Subcutaneous adipose tissue (tissue), 4 donors: Measurements from ENCODE around the gene ANO4. TPM values are rescaled to one million over a fixed set of nuclear protein-coding genes. Genes with fewer than 3 reads are reported as not detected.

Experiments used
- CTCF ChIP-seq: fragments of 450-650 bp; IDR thresholded peaks from one replicate; pipeline ENCODE4 v1.5.1; 2016; ENCODE audit warnings: low read depth, mild to moderate bottlenecking, control low read depth, antibody characterized with exemption, moderate library complexity
- total RNA-seq, 4 donors: library from RNA; depleted of rRNA; stranded (reverse); fragments of >200 nt; gene quantifications; one replicate each; pipeline ENCODE4 v1.1.0, GENCODE V29; 2016

The ANO4 gene
- total RNA-seq, 4 donors from 2014 or later, result 0.22 to 0.82 TPM; not detected in 2

DNA sequence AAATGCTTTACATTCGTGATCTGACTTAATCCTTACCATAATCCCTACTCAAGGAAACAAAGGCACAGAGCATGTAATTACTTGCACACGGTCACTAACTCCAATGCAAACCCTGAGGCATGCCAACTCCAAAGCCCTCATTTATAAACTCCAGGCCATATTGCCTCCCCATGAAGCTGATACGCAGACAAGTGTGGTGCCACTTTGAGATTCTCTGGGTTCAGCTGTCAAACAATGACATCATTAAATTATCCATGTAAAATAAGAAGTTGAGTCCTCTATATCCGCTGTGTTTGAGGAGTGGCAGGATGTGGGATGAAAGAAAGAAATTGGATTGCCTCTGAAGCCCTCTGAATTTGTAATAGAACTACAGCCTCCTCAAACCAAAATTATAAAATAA is 62.8 kb downstream of the ANO4 start:
- TF ChIP-seq CTCF, result no peak

DNA sequence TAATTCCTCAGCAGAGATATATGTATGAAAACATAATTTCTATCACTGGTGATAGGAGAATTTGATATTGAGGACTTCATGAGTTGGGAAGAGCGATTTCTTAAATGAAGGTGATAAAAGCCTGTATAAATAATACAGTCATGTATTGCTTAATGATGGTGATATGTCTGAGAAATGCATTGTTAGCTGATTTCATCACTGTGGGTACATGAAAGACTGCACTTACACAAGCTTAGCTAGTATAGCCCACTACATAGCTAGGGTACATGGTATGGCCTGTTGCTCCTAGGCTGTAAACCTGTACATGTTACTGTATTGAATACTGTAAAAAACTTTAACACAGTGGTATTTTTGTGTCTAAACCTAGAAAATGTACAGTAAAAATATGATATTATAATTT is 63.4 kb downstream of the ANO4 start:
- TF ChIP-seq CTCF, result no peak

GRCh38 chr12:100858656-100859055 is 64.1 kb downstream of the ANO4 start:
- TF ChIP-seq CTCF, result no peak

DNA sequence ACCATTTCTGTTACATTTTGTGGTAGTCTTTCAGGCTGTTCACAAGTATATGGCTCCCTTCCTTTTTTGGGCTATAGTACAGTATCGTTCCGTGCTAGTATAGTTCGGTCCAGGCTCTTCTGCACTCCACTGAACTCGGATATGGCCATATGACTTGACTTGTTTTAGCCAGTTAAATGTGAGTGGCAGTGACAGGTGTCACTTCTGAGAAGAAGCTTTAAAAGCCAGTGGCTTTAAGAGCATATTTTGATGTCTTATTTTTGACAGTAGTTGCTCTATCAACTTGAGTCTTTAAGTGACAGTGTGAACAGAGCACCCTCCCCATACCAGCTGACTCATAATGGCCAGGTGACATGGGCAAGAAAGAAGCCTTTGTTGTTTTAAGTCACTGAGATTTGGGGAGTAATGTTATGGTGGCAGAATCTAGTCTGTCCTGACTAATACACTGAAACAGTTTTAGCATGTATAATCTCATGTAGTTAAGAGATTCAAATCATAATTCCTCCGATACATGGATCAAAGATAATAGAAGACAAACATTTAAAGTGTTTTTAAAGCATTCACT is 64.6 kb downstream of the ANO4 start:
- no peak for TF ChIP-seq CTCF

- TF ChIP-seq CTCF, result no peak
Measured at GRCh38 chr12:100860611-100861010, 66.0 kb downstream of the ANO4 start.

GRCh38 chr12:100862676-100863075 is 68.1 kb downstream of the ANO4 start:
- no peak for TF ChIP-seq CTCF

DNA sequence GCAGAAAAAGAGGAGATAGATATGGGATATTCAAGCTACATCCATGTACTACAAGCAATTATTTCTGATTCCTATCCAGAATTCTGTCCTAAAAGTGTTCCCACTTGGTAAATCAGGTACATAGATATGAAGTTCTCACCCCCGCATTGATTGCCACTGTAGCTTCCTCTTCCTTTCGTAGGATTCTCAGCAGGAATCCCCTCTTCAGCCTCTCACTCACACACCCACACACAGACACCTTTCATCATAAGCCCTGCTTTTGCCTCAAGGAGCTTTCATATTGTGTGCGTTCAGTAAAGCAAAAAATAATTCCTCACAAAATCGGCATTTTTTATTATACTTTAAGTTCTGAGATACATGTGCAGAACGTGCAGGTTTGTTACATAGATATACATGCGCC is 69.8 kb downstream of the ANO4 start:
- no peak for TF ChIP-seq CTCF
